NCI-H2196 (cell line): ENCODE data around the gene APOA5.
"Not testable (repeated sequence)": the region's sequence is repeated elsewhere in the genome, so short reads cannot be mapped to it uniquely, and the experiment has no call there.

Experiments
- DNase-seq: peaks from one replicate; lab custom pipeline; 2025; ENCODE audit not compliant: unreplicated experiment; lab: John Stamatoyannopoulos, UW

APOA5 gene, protein sequence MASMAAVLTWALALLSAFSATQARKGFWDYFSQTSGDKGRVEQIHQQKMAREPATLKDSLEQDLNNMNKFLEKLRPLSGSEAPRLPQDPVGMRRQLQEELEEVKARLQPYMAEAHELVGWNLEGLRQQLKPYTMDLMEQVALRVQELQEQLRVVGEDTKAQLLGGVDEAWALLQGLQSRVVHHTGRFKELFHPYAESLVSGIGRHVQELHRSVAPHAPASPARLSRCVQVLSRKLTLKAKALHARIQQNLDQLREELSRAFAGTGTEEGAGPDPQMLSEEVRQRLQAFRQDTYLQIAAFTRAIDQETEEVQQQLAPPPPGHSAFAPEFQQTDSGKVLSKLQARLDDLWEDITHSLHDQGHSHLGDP

GRCh38 chr11:116791813-116792143 is at the start of gene APOA5:
Gene APOA5, minus strand, starts transcription at chr11:116791879. Its CDS starts 19 bp downstream, at chr11:116791860.
- DNase-seq: no peak

DNA sequence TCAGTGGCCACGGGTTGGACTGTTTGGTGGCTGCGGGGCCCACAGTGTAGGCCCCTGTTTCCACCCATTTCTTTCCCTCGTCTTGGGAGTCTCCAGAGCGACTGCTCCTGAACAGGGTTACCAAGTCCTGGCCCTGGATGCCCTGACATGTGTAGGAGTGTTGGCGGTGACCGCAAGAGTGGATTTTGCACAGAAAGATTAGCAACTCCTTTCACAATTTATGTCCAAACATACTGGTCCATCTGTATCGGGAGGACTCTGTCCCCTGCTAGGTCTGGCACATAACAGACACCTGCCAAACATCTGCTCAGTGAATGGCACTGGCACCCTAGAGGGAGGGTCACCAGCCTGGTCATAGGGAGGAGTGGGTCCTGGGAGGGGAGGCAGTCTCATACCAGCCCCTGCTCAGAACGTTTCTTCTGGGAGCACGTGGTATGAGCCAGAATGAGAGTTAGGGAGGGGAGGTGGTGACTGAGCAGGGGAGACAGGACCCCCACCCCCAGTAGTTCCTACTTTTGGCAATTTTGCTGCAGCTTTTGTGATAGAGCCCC is 49.1 kb upstream of the APOA5 start:
- DNase-seq: no peak

DNA sequence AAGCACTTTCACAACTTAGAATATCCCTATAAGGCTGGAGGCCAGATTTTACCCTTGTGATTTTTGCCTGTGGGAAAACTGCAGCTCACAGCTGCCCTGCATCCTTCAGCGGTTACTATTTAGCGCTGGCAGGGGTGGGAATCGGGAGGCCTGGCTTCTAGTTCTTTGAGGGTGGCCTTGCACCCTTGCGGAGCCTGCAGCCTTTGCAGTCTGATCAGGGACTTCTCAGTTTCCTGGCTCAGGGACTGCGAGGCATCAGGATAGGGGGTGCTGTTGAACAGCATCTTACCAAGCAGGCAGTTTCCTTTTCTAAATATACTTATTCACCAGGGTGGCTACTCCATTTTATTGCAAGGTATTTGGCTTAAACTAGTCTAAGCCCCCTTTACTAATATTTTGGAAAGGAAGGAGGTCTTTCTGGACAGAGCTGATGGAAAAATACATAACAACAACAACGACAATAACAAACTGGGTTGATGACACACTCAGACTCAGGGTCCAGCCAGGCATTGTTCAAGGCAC is 48.6 kb upstream of the APOA5 start:
- no peak for DNase-seq

DNA sequence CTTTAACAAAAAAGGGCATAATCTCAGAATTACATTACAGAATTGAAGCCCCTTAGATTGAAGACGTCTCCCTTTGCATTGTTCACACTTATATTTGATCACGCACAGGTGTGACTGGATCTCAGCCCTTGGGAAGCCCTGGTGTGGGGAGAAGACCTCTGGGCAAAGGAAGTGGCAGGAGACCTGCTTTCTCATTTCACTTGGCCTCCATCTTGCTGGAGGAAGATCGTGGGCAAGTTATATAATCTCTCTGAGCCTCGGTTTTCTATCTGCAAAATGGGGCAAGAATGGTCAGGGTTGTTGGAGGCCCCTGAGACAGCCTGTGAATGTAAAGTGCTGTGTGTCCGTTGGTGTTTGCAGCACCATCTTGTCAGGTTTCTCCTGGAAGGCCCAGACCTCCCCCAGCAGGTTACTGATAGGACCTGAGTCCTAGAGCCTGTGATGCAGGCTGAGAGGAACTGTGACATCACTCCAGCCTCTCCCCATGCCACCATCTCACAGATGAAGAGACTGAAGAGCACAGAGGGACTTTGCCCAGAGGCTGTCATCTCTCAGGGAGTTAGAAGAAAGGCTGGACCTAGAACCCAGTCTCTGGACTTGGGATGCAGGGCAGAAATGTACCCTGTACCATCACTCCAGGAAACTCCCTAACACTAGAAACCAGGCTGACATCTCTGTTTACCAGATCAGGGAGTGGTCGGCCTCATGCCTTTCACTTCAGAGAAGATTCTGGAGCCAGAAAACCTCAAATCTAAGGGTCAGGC is 46.8 kb upstream of the APOA5 start:
- no peak for DNase-seq

DNA sequence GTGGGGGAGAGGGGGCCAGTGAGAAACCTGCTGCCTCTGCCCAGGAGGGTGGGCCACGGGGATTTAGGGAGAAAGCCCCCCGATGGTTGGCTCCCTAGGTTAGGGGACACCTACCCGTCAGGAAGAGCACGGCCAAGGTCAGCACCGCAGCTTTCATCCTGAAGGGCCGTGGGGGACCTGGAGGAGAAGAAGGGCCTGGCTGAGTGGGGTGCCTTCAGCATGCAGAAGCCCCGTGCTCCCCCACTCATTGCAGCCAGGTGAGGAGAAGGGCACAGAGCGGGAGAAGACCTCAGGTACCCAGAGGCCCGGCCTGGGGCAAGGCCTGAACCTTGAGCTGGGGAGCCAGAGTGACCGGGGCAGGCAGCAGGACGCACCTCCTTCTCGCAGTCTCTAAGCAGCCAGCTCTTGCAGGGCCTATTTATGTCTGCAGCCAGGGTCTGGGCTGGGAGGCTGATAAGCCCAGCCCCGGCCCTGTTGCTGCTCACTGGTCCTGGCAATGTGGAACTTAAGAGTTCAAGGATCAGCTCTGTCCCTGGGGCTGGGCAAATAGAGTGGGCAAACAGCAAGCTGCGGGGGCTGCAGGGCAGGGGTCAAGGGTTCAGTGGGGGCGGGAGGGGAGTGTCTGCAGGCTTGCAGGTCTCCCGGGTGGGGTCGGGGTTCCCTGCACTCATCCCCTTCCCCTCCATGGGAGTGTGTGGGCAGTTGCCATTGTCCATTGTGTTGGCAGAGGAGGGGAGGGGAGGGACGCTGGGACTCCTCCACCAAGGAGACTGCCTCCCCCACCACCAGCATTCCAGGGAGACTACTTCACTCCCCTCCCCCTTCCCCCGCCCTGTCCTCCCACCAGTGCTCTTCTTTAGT is 45.8 kb upstream of the APOA5 start, which contains the start of gene APOA1:
Gene APOA1, minus strand, starts transcription at position 392 of the 861 bp plus-strand sequence. Its CDS starts 235 bp downstream, at position 157.
- DNase-seq: no peak

GRCh38 chr11:116836632-116836991 is 44.9 kb upstream of the APOA5 start:
- DNase-seq: no peak

- DNase-seq: peak; percentile 98
These were observed 44.3 kb upstream of the APOA5 start for GRCh38 chr11:116835791-116836631.

GRCh38 chr11:116835042-116835772 is 43.5 kb upstream of the APOA5 start:
- no peak for DNase-seq

DNA sequence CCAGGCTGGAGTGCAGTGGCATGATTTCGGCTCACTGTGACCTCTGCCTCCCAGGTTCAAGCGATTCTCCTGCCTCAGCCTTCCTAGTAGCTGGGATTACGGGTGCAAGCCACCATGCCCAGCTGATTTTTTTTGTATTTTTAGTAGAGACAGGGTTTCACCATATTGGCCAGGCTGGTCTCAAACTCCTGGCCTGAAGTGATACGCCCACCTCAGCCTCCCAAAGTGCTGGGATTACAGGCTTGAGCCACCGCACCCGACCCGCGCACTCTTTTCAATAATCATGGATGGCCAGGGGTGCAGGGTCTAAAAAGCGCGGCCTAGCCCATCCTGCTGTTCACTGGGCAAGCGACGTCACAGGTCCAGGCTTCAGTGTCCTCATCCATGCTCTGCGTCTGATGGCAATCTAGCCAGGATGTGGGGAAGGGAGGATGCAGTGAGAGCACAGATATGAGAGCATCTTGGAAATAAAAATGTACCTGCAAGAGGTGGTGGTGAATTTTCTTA is 42.9 kb upstream of the APOA5 start:
- not testable (repeated sequence) for DNase-seq

DNA sequence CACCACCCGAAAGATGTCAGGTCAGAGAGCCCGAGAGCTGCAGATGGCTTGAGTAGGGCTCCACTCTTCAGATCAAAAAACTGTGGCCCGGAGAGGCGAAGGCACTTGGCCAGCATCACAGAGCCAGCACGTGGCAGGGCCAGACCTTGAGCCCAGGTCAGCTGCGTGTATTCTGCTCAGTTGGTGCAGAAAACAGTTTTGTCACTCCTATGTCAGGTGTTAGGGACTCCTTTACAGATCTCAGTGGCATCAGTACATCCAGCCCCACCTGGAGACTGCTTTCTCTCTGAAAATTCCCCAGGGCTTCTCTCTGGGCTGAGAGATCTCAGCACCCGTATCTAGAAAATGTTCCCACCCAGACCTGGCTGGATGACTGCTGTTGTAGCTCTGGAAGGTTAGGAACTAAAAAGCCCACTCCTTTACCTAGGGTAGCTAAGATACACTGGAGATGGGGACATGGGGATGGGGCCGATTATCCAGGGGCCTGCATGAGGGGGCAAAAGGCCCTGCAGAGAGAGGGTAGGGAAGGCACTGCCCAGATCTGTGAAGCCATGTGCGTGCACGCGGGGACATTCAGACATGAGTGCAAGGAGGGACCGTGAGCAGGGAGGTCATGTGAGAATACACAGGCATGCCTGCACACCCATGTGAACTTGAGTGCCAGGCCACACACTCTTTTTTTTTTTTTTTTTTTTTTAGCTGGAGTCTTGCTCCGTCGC is 42.3 kb upstream of the APOA5 start:
- DNase-seq: no peak

GRCh38 chr11:116833491-116833815 is 41.8 kb upstream of the APOA5 start:
- no peak for DNase-seq

- no peak for DNase-seq
These were observed 40.9 kb upstream of the APOA5 start for GRCh38 chr11:116832350-116833290.

- no peak for DNase-seq
These were observed 40.2 kb upstream of the APOA5 start for GRCh38 chr11:116831790-116832349.

DNA sequence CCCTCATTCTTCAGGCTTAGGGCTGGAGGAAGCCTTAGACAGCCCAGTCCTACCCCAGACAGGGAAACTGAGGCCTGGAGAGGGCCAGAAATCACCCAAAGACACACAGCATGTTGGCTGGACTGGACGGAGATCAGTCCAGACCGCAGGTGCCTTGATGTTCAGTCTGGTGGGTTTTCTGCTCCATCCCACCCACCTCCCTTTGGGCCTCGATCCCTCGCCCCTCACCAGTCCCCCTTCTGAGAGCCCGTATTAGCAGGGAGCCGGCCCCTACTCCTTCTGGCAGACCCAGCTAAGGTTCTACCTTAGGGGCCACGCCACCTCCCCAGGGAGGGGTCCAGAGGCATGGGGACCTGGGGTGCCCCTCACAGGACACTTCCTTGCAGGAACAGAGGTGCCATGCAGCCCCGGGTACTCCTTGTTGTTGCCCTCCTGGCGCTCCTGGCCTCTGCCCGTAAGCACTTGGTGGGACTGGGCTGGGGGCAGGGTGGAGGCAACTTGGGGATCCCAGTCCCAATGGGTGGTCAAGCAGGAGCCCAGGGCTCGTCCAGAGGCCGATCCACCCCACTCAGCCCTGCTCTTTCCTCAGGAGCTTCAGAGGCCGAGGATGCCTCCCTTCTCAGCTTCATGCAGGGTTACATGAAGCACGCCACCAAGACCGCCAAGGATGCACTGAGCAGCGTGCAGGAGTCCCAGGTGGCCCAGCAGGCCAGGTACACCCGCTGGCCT is 38.7 kb upstream of the APOA5 start:
- DNase-seq: no peak

GRCh38 chr11:116829525-116830183 is 38.0 kb upstream of the APOA5 start, which contains the start of gene APOC3:
Gene APOC3, plus strand, starts transcription at chr11:116829907. Its CDS starts 676 bp downstream, at chr11:116830583.
- no peak for DNase-seq
